ENCODE data around the gene ABCC3.

Gene ABCC3

GRCh38 chr17:50641357-50641756, 6.7 kb downstream of the ABCC3 start:
- Histone ChIP-seq H3K4me2 (ENCODE audit: low read length) (no peak overlapping the region), H3F3A (ENCODE audit: control insufficient read depth, insufficient read depth) (no peaks in the 10 kb centered on the region), H3K27me3 (ENCODE audit: control insufficient read depth, low read length) (peaks cover 34% of the 10 kb centered on the region), H3K9me2 (replicated peaks; ENCODE audit: control insufficient read depth, low read length) (no peaks in the 10 kb centered on the region), H4K20me1 (ENCODE audit: control insufficient read depth, insufficient read depth, low read depth, low read length) (no peaks in the 10 kb centered on the region), H3K4me1 (ENCODE audit: control insufficient read depth, low read length) (peaks cover 7% of the 10 kb centered on the region), H3K79me2 (ENCODE audit: control insufficient read depth, low read length) (no peaks in the 10 kb centered on the region), H3K9me3 (ENCODE audit: control insufficient read depth, insufficient read depth, low read length) (no peaks in the 10 kb centered on the region), H3K27ac (ENCODE audit: low read depth, low read length) (no peak overlapping the region), H3K36me3 (ENCODE audit: control insufficient read depth, low read length) (no peaks in the 10 kb centered on the region), H3K4me3 (ENCODE audit: low read length) (no peak overlapping the region)
- TF ChIP-seq CTCF (IDR thresholded peaks at IDR 0.05; ENCODE audit: low read depth, low read length, poor library complexity, severe bottlenecking) (no peak), EZH2phosphoT487 (IDR thresholded peaks at IDR 0.05; ENCODE audit: borderline replicate concordance, low read length) (no peak)

- no peak for TF ChIP-seq CTCF (IDR thresholded peaks at IDR 0.05; ENCODE audit: low read depth, low read length, poor library complexity, severe bottlenecking)
- no peak for TF ChIP-seq EZH2phosphoT487 (IDR thresholded peaks at IDR 0.05; ENCODE audit: borderline replicate concordance, low read length)
- no peak overlapping the region for H3K27ac ChIP-seq (ENCODE audit: low read depth, low read length)
- no peak overlapping the region for H3K4me3 ChIP-seq (ENCODE audit: low read length)
- no peaks in the 10 kb centered on the region for H3K9me2 ChIP-seq (replicated peaks; ENCODE audit: control insufficient read depth, low read length)
- no peaks in the 10 kb centered on the region for H3K36me3 ChIP-seq (ENCODE audit: control insufficient read depth, low read length)
- no peak overlapping the region for H3K4me2 ChIP-seq (ENCODE audit: low read length)
- no peaks in the 10 kb centered on the region for H4K20me1 ChIP-seq (ENCODE audit: control insufficient read depth, insufficient read depth, low read depth, low read length)
- no peaks in the 10 kb centered on the region for H3F3A ChIP-seq (ENCODE audit: control insufficient read depth, insufficient read depth)
- H3K27me3 ChIP-seq (ENCODE audit: control insufficient read depth, low read length): peaks cover 28% of the 10 kb centered on the region
- no peaks in the 10 kb centered on the region for H3K9me3 ChIP-seq (ENCODE audit: control insufficient read depth, insufficient read depth, low read length)
- no peaks in the 10 kb centered on the region for H3K79me2 ChIP-seq (ENCODE audit: control insufficient read depth, low read length)
- H3K4me1 ChIP-seq (ENCODE audit: control insufficient read depth, low read length): peaks cover 7% of the 10 kb centered on the region
These were observed 7.5 kb downstream of the ABCC3 start for GRCh38 chr17:50642071-50642721.

- no peaks in the 10 kb centered on the region for H3K79me2 ChIP-seq (ENCODE audit: control insufficient read depth, low read length)
- no peaks in the 10 kb centered on the region; the same call in 1 of the 2 replicates for H3K4me1 ChIP-seq (ENCODE audit: control insufficient read depth, low read length)
- H3F3A ChIP-seq (ENCODE audit: control insufficient read depth, insufficient read depth): no peaks in the 10 kb centered on the region
- TF ChIP-seq EZH2phosphoT487 (IDR thresholded peaks at IDR 0.05; ENCODE audit: borderline replicate concordance, low read length): no peak
- no peak for TF ChIP-seq CTCF (IDR thresholded peaks at IDR 0.05; ENCODE audit: low read depth, low read length, poor library complexity, severe bottlenecking)
- H3K9me3 ChIP-seq (ENCODE audit: control insufficient read depth, insufficient read depth, low read length): no peaks in the 10 kb centered on the region
- H3K4me3 ChIP-seq (ENCODE audit: low read length): no peak overlapping the region
- no peaks in the 10 kb centered on the region for H4K20me1 ChIP-seq (ENCODE audit: control insufficient read depth, insufficient read depth, low read depth, low read length)
- peaks cover 21% of the 10 kb centered on the region for H3K27me3 ChIP-seq (ENCODE audit: control insufficient read depth, low read length)
- H3K27ac ChIP-seq (ENCODE audit: low read depth, low read length): no peak overlapping the region
- H3K36me3 ChIP-seq (ENCODE audit: control insufficient read depth, low read length): no peaks in the 10 kb centered on the region
- H3K9me2 ChIP-seq (replicated peaks; ENCODE audit: control insufficient read depth, low read length): no peaks in the 10 kb centered on the region
- no peak overlapping the region for H3K4me2 ChIP-seq (ENCODE audit: low read length)
These were observed 8.3 kb downstream of the ABCC3 start for GRCh38 chr17:50642722-50643656.

All from DOHH2 (cell line).